Body of pancreas (tissue), 4 donors: Measurements from ENCODE around the gene HEYL.

Source experiments
- POLR2A ChIP-seq, 3 donors: fragments of 450-650 bp; IDR thresholded peaks; one replicate each; pipeline ENCODE4 v1.6.1; 2016; ENCODE audit warnings: antibody characterized with exemption in 3 of 3, mild to moderate bottlenecking in 2 of 3
- TF ChIP-seq, protein P1 (sequence below), 7 experiments: fragments of 450-650 bp in 4 of 7; fragments of 200-600 bp in 3 of 7; sonication (generic) in 3 of 7; IDR thresholded peaks; one replicate each; pipeline ENCODE4 v1.5.1; 2016 to 2019; ENCODE audit warnings: antibody characterized with exemption in 7 of 7

GRCh38 chr1:39688706-39689105 lies 49.3 kb upstream of the HEYL start:
- TF ChIP-seq, protein P1, sequence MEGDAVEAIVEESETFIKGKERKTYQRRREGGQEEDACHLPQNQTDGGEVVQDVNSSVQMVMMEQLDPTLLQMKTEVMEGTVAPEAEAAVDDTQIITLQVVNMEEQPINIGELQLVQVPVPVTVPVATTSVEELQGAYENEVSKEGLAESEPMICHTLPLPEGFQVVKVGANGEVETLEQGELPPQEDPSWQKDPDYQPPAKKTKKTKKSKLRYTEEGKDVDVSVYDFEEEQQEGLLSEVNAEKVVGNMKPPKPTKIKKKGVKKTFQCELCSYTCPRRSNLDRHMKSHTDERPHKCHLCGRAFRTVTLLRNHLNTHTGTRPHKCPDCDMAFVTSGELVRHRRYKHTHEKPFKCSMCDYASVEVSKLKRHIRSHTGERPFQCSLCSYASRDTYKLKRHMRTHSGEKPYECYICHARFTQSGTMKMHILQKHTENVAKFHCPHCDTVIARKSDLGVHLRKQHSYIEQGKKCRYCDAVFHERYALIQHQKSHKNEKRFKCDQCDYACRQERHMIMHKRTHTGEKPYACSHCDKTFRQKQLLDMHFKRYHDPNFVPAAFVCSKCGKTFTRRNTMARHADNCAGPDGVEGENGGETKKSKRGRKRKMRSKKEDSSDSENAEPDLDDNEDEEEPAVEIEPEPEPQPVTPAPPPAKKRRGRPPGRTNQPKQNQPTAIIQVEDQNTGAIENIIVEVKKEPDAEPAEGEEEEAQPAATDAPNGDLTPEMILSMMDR (IDR thresholded peaks at IDR 0.05), result no peak
- no peak for TF ChIP-seq POLR2A (IDR thresholded peaks at IDR 0.05)
